HG02571 (cell line): ENCODE measurements around the gene TAF4.

Source experiments
- ATAC-seq: cut with Tn5 transposase; IDR thresholded peaks from one replicate; pipeline ENCODE4 v1.9.1; 2021; ENCODE audit warnings: mild to moderate bottlenecking, moderate library complexity; ENCODE audit not compliant: unreplicated experiment

The TAF4 gene

GRCh38 chr20:62022575-62023139 lies 43.0 kb downstream of the TAF4 start:
- no peak for ATAC-seq

GRCh38 chr20:62021793-62022385 lies 43.8 kb downstream of the TAF4 start:
- ATAC-seq = no peak

GRCh38 chr20:62020935-62021701 lies 44.6 kb downstream of the TAF4 start:
- ATAC-seq = no peak

GRCh38 chr20:62019881-62020492 lies 45.7 kb downstream of the TAF4 start:
- ATAC-seq = no peak

GRCh38 chr20:62019144-62019805 lies 46.4 kb downstream of the TAF4 start:
- ATAC-seq = no peak

- ATAC-seq = no peak
Measured at GRCh38 chr20:62018437-62019143, 47.1 kb downstream of the TAF4 start.

GRCh38 chr20:62015540-62016288 lies 50.0 kb downstream of the TAF4 start:
- no peak for ATAC-seq

GRCh38 chr20:62014889-62015537 lies 50.7 kb downstream of the TAF4 start:
- ATAC-seq = no peak

- ATAC-seq = no peak
Measured at GRCh38 chr20:62014488-62014775, 51.2 kb downstream of the TAF4 start.

GRCh38 chr20:62012631-62013030 lies 53.0 kb downstream of the TAF4 start:
- ATAC-seq = no peak

- no peak for ATAC-seq
Measured at GRCh38 chr20:62011938-62012534, 53.6 kb downstream of the TAF4 start.

- ATAC-seq = no peak
Measured at GRCh38 chr20:62011403-62011790, 54.3 kb downstream of the TAF4 start.

GRCh38 chr20:62010551-62011402 lies 54.9 kb downstream of the TAF4 start:
- no peak for ATAC-seq

GRCh38 chr20:62009869-62010445 lies 55.7 kb downstream of the TAF4 start:
- ATAC-seq = no peak

GRCh38 chr20:62009322-62009721 lies 56.4 kb downstream of the TAF4 start:
- no peak for ATAC-seq

- ATAC-seq = no peak
Measured at GRCh38 chr20:62008643-62009183, 57.0 kb downstream of the TAF4 start.

- ATAC-seq = no peak
Measured at GRCh38 chr20:62007127-62007647, 58.5 kb downstream of the TAF4 start.

- no peak for ATAC-seq
Measured at GRCh38 chr20:62006482-62006881, 59.2 kb downstream of the TAF4 start.
